Lower leg skin (tissue), 3 donors: Measurements from ENCODE around the gene TEX101.

Experiments used
- POLR2A ChIP-seq, 2 donors: fragments of 450-650 bp; IDR thresholded peaks; one replicate each; pipeline ENCODE4 v1.6.1; 2016 to 2017; ENCODE audit warnings: antibody characterized with exemption in 2 of 2, mild to moderate bottlenecking in 1 of 2, moderate library complexity in 1 of 2
- TF ChIP-seq, protein P1 (sequence below), 3 donors: fragments of 450-650 bp; IDR thresholded peaks; one replicate each; pipeline ENCODE4 v1.5.1; 2016; ENCODE audit warnings: antibody characterized with exemption in 3 of 3, mild to moderate bottlenecking in 3 of 3, moderate library complexity in 2 of 3

DNA sequence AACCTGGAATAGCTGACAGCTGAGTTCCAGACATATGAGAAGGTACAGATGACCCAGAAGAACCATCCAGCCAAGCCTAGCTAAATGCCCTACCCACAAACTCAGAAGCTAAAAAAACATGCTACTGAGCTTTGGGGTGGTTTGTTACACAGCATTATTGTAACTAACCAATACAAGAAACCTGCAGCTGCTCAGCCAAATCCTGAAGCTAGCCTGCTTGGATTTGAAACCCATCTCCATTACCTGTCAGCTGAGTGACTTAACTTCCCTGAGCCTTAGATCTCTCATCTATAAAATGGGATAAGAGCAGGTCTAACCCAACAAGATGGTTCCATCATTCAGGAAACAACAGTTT, 25.0 kb downstream of the TEX101 start:
- TF ChIP-seq POLR2A (IDR thresholded peaks at IDR 0.05): no peak
- TF ChIP-seq, protein P1, sequence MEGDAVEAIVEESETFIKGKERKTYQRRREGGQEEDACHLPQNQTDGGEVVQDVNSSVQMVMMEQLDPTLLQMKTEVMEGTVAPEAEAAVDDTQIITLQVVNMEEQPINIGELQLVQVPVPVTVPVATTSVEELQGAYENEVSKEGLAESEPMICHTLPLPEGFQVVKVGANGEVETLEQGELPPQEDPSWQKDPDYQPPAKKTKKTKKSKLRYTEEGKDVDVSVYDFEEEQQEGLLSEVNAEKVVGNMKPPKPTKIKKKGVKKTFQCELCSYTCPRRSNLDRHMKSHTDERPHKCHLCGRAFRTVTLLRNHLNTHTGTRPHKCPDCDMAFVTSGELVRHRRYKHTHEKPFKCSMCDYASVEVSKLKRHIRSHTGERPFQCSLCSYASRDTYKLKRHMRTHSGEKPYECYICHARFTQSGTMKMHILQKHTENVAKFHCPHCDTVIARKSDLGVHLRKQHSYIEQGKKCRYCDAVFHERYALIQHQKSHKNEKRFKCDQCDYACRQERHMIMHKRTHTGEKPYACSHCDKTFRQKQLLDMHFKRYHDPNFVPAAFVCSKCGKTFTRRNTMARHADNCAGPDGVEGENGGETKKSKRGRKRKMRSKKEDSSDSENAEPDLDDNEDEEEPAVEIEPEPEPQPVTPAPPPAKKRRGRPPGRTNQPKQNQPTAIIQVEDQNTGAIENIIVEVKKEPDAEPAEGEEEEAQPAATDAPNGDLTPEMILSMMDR (IDR thresholded peaks at IDR 0.05): no peak
